GM12801 (cell line): Measurements from ENCODE around the gene SPARC.

Experiments used
- CTCF ChIP-seq: IDR thresholded peaks from one replicate; pipeline ENCODE4 v1.5.1; 2011; ENCODE audit warnings: control low read depth; ENCODE audit not compliant: insufficient read length; ENCODE audit errors: extremely low read depth

The SPARC gene

GRCh38 chr5:151627650-151628049, 59.1 kb downstream of the SPARC start:
- TF ChIP-seq CTCF: no peak

- TF ChIP-seq CTCF: no peak
Observed at GRCh38 chr5:151625285-151625684, 61.4 kb downstream of the SPARC start.

- TF ChIP-seq CTCF: no peak
Observed at GRCh38 chr5:151624476-151624875, 62.2 kb downstream of the SPARC start.

- TF ChIP-seq CTCF: no peak
Observed at GRCh38 chr5:151622367-151623088, 64.2 kb downstream of the SPARC start.

GRCh38 chr5:151620461-151620840, 66.3 kb downstream of the SPARC start:
- no peak for TF ChIP-seq CTCF

GRCh38 chr5:151619812-151620460, 66.8 kb downstream of the SPARC start:
- no peak for TF ChIP-seq CTCF

GRCh38 chr5:151618907-151619306, 67.8 kb downstream of the SPARC start:
- no peak for TF ChIP-seq CTCF
